Retinal pigment epithelial cell (primary cell): ENCODE data around the gene ATXN7L1.
A peak's percentile ranks its signal among the peaks of the same experiment; 100 is the strongest.

Experiments
- DNase-seq: peaks from one replicate; pipeline ENCODE4 v3.0.0-alpha.2; 2010; ENCODE audit warnings: low read depth
- H3K4me3 ChIP-seq: 2 replicates; pipeline ENCODE4 v1.5.1; 2011; ENCODE audit warnings: mild to moderate bottlenecking, low read length, control low read depth, moderate library complexity
- TF ChIP-seq, protein P1 (sequence below): conservative IDR thresholded peaks from 2 replicates; pipeline ENCODE4 v1.5.1; 2011; ENCODE audit warnings: low read depth, low read length, control low read depth, inconsistent platforms

ATXN7L1 gene

DNA sequence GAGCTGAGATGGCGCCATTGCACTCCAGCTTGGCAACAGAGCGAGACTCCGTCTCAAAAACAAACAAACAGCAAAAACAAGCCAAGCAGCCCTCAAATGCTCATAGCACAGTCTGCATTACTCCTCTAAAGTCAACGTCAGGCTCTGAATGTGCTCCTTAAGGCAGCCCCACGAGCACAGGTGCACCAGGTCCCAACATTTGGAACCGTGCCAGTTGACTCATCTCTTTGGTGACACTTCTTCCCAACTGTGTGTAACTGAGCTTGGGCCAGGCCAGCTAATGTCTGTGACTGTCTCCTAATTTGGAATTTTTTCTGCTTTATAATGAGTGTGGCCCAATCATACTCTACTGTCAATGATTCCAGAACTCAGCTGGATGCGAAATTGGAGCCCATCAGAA, 228.8 kb downstream of the ATXN7L1 start:
- H3K4me3 ChIP-seq: no peak overlapping the region
- DNase-seq: no peak
- TF ChIP-seq, protein P1, sequence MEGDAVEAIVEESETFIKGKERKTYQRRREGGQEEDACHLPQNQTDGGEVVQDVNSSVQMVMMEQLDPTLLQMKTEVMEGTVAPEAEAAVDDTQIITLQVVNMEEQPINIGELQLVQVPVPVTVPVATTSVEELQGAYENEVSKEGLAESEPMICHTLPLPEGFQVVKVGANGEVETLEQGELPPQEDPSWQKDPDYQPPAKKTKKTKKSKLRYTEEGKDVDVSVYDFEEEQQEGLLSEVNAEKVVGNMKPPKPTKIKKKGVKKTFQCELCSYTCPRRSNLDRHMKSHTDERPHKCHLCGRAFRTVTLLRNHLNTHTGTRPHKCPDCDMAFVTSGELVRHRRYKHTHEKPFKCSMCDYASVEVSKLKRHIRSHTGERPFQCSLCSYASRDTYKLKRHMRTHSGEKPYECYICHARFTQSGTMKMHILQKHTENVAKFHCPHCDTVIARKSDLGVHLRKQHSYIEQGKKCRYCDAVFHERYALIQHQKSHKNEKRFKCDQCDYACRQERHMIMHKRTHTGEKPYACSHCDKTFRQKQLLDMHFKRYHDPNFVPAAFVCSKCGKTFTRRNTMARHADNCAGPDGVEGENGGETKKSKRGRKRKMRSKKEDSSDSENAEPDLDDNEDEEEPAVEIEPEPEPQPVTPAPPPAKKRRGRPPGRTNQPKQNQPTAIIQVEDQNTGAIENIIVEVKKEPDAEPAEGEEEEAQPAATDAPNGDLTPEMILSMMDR: no peak

DNA sequence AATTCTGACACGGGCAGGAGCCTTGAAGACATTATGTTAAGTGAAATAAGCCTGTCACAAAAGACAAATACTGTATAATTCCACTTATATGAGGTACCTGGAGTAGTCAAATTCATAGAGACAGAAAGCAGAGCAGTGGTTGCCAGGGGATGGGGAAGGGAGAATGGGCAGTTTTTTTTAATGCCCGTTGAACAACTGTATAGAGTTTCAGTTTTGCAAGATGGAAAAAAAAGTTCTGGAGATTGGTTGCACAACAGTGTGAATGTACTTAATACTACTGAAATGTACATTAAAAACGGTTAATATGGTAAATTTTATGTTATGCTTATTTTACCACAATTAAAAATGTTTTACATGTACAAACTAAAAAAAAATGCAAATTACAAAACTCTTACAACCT, 231.5 kb downstream of the ATXN7L1 start:
- no peak for DNase-seq
- TF ChIP-seq, protein P1: no peak
- no peak overlapping the region for H3K4me3 ChIP-seq

DNA sequence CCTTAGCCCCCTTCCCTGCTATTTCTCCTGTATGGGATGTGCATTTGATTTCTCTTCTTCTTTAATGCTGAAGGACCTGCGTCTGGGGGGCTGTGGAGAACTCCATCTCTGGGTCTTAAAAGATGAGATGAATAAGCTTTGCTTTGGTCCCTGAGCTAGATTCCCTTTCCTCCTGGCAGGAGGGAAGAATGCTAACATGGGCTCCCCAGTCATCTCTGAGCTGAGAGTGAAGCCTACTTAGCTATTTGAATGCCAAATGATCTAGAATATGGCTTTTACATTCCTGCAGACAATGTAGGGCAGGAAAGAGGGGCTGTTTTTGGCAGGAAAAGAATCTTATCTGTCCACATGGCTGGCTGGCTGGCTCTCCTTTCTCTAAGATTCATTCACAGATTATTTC, 232.5 kb downstream of the ATXN7L1 start:
- H3K4me3 ChIP-seq: no peak overlapping the region
- no peak for DNase-seq
- TF ChIP-seq, protein P1: no peak

DNA sequence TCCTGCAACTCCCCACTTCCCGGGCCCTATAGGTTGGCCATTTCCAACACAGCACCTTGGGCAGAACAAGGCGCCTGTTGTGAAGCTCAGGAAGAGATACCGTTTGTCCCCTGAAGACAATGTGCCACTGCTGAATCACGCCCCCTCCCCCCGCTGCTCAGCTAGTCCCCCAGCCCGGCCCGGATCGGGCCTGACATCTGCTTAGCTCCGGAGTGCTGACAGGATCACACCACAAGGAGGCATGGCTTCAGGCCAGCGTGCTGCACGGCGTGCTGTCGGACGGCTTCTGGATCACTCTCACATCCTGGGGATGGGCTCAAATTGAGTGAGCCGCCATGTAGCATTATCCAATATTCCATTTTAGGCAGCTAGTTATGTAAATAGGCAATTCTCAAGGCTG, 233.0 kb downstream of the ATXN7L1 start:
- no peak for DNase-seq
- H3K4me3 ChIP-seq: no peak overlapping the region
- TF ChIP-seq, protein P1: peak; percentile 11

DNA sequence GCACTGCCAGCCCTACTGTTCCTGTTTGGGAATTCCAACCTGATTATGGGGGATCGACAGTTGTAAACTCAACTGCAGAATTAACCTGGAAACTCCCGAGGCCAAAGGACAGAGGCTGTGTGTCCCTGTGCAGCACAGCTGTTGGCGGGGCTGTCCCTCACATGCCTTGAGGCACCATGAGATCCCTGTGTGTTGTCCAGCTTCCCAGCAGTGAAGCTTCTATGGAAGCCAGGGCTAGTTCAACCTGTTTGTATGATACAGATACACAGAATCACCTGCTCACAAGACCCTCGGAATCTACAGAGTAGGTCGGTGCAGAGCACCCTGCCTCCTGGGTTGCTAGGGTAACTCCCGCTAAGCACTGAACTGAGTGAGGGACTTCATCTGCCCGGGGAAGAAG, 234.1 kb downstream of the ATXN7L1 start:
- H3K4me3 ChIP-seq: no peak overlapping the region
- TF ChIP-seq, protein P1: no peak
- no peak for DNase-seq

DNA sequence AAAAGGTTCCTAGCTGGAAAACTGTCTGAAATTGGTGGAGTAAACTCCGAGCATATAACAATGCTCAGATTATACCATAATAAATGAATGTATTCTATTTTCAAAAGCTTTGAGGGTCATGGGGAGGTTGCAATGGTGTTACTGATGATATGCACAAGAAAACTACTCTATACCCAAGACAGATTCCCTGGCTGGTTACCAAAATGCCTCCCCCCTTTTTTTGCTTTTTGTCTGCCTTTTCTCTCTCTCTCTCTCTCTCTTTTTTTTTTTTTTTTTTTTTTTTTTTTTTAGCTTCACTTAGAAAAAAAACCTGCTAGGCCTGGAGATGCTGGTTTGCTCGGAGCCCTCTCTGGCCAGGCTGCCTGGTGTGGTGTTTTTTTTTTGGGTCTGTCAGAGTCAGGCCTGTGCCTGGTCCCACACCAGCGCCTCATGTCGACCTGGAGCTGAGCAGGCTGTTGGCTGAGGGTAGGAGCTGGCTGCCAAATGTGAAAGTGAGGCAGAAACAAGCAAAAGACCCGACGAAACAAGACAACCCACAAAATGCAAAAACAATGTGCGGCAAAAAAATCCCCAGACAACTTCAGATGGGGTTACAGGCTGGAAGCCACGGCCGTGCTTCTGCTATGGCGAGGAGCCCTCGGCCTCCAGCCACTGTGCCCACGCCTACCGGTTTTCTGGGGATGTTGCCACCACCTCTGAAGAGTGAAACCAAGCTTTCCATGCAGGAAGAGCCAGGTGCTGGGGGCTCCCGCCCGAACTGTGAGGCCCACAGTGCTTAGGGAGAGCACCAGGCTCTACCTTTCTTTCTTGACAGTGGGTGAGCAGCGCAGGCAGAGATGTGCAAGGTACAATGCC, 235.2 kb downstream of the ATXN7L1 start:
- no peak overlapping the region for H3K4me3 ChIP-seq
- TF ChIP-seq, protein P1: no peak
- no peak for DNase-seq
